H1 (cell line): ENCODE measurements around the gene ENO2. TPM values are rescaled to one million over a fixed set of nuclear protein-coding genes. Genes with fewer than 3 reads are reported as not detected.
A peak's percentile ranks its signal among the peaks of the same experiment; 100 is the strongest.

ENCODE experiments used
- BRCA1 ChIP-seq: IDR thresholded peaks from 2 replicates; pipeline ENCODE4 v1.6.1; 2012; ENCODE audit warnings: low read depth, low read length, improper control_type of control experiment
- CBX8 ChIP-seq: fragments of 300-800, 300-1000 bp; sonication (generic); IDR thresholded peaks from 2 replicates; pipeline ENCODE4 v1.7.1; 2016; ENCODE audit warnings: low read depth, low read length, borderline replicate concordance
- CTBP2 ChIP-seq: IDR thresholded peaks from 2 replicates; pipeline ENCODE4 v1.7.0; 2011; ENCODE audit warnings: borderline replicate concordance, mild to moderate bottlenecking, moderate library complexity, mixed read lengths, low read length; ENCODE audit not compliant: insufficient read depth, insufficient read length
- CTCF ChIP-seq, 3 experiments: IDR thresholded peaks; 1 replicate in 2 of 3; 2 replicates in 1 of 3; pipeline versions ENCODE4 v1.5.1 to v1.6.1; 2011; ENCODE audit warnings: low read length in 3 of 3, mild to moderate bottlenecking in 3 of 3, inconsistent platforms in 2 of 3, low read depth in 1 of 3, moderate library complexity in 1 of 3; ENCODE audit not compliant: insufficient read depth in 1 of 3; ENCODE audit errors: control extremely low read depth in 1 of 3
- E2F6 ChIP-seq: IDR thresholded peaks from 2 replicates; pipeline ENCODE4 v1.6.1; 2012; ENCODE audit warnings: inconsistent platforms
- FOSL1 ChIP-seq: IDR thresholded peaks from 2 replicates; pipeline ENCODE4 v1.6.1; 2011; ENCODE audit warnings: mild to moderate bottlenecking, low read depth, low read length, moderate library complexity; ENCODE audit not compliant: insufficient read depth
- MAFK ChIP-seq: IDR thresholded peaks from 2 replicates; pipeline ENCODE4 v1.6.1; 2012; ENCODE audit warnings: low read depth, mild to moderate bottlenecking, improper control_type of control experiment, low read length
- POLR2AphosphoS5 ChIP-seq: IDR thresholded peaks from 2 replicates; pipeline ENCODE4 v1.6.1; 2011; ENCODE audit warnings: low read depth, low read length
- RAD21 ChIP-seq, 2 experiments: IDR thresholded peaks in 1 of 2; conservative IDR thresholded peaks in 1 of 2; 2 replicates each; pipeline ENCODE4 v1.6.1; 2011; ENCODE audit warnings: low read depth in 2 of 2, low read length in 2 of 2, improper control_type of control experiment in 1 of 2, inconsistent platforms in 1 of 2, mild to moderate bottlenecking in 1 of 2, moderate library complexity in 1 of 2
- RFX5 ChIP-seq: IDR thresholded peaks from 2 replicates; pipeline ENCODE4 v1.6.1; 2011; ENCODE audit warnings: low read depth, low read length, improper control_type of control experiment, borderline replicate concordance
- RNF2 ChIP-seq: fragments of 200-900, 300-1000 bp; sonication (generic); IDR thresholded peaks from 2 replicates; pipeline ENCODE4 v1.7.1; 2016; ENCODE audit warnings: borderline replicate concordance, low read depth, mild to moderate bottlenecking, antibody characterized with exemption, low read length; ENCODE audit not compliant: poor library complexity, severe bottlenecking; ENCODE audit errors: missing control alignments
- RXRA ChIP-seq: IDR thresholded peaks from 2 replicates; pipeline ENCODE4 v1.6.1; 2011; ENCODE audit warnings: low read depth, mild to moderate bottlenecking, low read length, moderate library complexity; ENCODE audit not compliant: insufficient read depth
- SIRT6 ChIP-seq: IDR thresholded peaks from one replicate; pipeline ENCODE4 v1.7.1; 2012; ENCODE audit warnings: low read length, inconsistent platforms
- SP4 ChIP-seq: IDR thresholded peaks from 2 replicates; pipeline ENCODE4 v1.6.1; 2012; ENCODE audit warnings: low read length, inconsistent platforms
- SUZ12 ChIP-seq: fragments of 200-600 bp; sonication (generic); IDR thresholded peaks from 2 replicates; pipeline ENCODE4 v1.6.1; 2012; ENCODE audit warnings: mild to moderate bottlenecking, inconsistent platforms, low read length, moderate library complexity, mixed read lengths
- TAF1 ChIP-seq: IDR thresholded peaks from 2 replicates; pipeline ENCODE4 v1.6.1; 2011; ENCODE audit warnings: mild to moderate bottlenecking, low read depth, low read length
- TBP ChIP-seq: IDR thresholded peaks from 2 replicates; pipeline ENCODE4 v1.6.1; 2011; ENCODE audit warnings: low read depth, low read length, improper control_type of control experiment
- ZNF274 ChIP-seq: IDR thresholded peaks from 2 replicates; pipeline ENCODE4 v1.7.0; 2012; ENCODE audit warnings: low read length, borderline replicate concordance; ENCODE audit errors: extremely low read depth
- polyA plus RNA-seq, 7 experiments: library from polyadenylated mRNA; depleted of rRNA in 3 of 7; stranded (reverse) in 5 of 7; unstranded in 2 of 7; fragments of >200 nt in 5 of 7; fragments of 200-250 nt in 2 of 7; gene quantifications; 1 replicate in 5 of 7; 2 replicates in 1 of 7; 4 replicates in 1 of 7; pipeline versions ENCODE4 v1.2.1 to v1.2.3, GENCODE V29; 2011 to 2013; ENCODE audit warnings: missing spikeins in 2 of 7, mixed read lengths in 2 of 7
- total RNA-seq: library from RNA; stranded (reverse); fragmentation: NEBNext Ultra II Directional; extraction: Animal tissue kit (Norgen Biotek cat#: 25700); gene quantifications from 2 replicates; pipeline ENCODE4 v1.2.1, GENCODE V29; 2021
- TF ChIP-seq, protein P1 (sequence below): IDR thresholded peaks from 2 replicates; pipeline ENCODE4 v1.6.1; 2011; ENCODE audit warnings: low read depth, mild to moderate bottlenecking, low read length; ENCODE audit not compliant: insufficient read depth

The ENO2 gene
- total and polyA plus RNA-seq, 2 of the 8 experiments (the other 6 are each of a cell fraction or from before 2014, with no cell fraction given): 92.4 to 102 TPM

DNA sequence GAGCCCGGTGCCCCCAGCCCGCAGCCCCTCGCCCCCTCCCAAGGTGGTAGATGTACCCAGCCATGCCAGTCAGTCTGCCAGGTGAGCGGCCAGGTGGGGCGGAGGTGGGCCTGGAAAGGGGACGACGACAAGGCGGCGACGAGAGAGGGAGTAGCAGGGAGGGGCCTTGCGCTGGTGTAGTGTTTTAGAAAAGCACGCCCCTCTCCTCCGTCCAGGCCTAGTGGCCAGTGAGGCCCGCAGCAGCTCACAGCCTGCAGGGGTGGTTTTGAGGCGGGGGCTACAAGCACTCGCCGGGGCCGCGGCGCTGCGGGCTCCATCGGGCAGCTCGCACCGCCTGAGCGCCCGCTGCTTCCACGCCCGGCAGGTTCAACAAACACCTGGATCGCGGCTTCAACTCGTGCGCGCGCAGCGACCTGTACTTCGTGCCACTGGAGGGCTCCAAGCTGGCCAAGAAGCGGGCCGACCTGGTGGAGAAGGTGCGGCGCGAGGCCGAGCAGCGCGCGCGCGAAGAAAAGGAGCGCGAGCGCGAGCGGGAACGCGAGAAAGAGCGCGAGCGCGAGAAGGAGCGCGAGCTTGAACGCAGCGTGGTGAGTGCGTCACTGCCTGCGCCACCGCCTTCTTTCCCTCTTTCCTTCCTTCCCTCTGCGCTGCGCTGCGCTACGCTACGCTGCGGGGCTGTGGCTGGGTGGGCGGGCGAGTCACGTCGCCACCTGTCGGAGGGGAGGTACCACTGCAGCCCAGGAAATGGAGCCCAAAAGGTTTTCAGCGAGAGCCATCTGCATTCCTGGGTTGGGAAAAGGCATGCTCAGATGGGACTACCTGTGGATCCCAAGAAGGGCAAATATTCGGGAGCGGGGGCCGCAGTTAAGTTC, 23.3 kb downstream of the ENO2 start (continued):
- TF ChIP-seq CTBP2: no peak
- no peak for TF ChIP-seq SUZ12
- TF ChIP-seq, protein P1, sequence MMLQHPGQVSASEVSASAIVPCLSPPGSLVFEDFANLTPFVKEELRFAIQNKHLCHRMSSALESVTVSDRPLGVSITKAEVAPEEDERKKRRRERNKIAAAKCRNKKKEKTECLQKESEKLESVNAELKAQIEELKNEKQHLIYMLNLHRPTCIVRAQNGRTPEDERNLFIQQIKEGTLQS: no peak
- TF ChIP-seq MAFK: no peak
- peak; percentile 32; the same call in 1 of the 2 replicates for TF ChIP-seq FOSL1
- peak in 2 of 3 experiments; percentile 90 to 99; a peak in 3 of 4 replicates for TF ChIP-seq CTCF (IDR thresholded peaks at IDR 0.05; ENCODE audit: control extremely low read depth in 1 of 3, insufficient read depth in 1 of 3, low read depth in 1 of 3, low read length in 3 of 3)
- peak; percentile 95 for TF ChIP-seq POLR2AphosphoS5
- TF ChIP-seq E2F6: peak; percentile 82
- no peak; the same call in 1 of the 2 replicates for TF ChIP-seq TBP
- TF ChIP-seq SP4: peak; percentile 90; the same call in 1 of the 2 replicates
- no peak for TF ChIP-seq RFX5
- no peak for TF ChIP-seq CBX8
- no peak for TF ChIP-seq RNF2
- peak; percentile 51 to 53; a peak in 3 of 4 replicates for TF ChIP-seq RAD21 (IDR thresholded peaks at IDR 0.05 in 1 of 2, conservative IDR thresholded peaks at IDR 0.05 in 1 of 2; ENCODE audit: low read depth in 2 of 2, low read length in 2 of 2)
- TF ChIP-seq TAF1: peak; percentile 83
- peak; percentile 81 for TF ChIP-seq BRCA1
- no peak for TF ChIP-seq ZNF274
- TF ChIP-seq RXRA: no peak
- TF ChIP-seq SIRT6: no peak
